HepG2 (cell line): ENCODE measurements around the gene GPR152. TPM values are rescaled to one million over a fixed set of nuclear protein-coding genes. Genes with fewer than 3 reads are reported as not detected.

ENCODE experiments used
- CTCF ChIP-seq: sonication (generic); formaldehyde crosslinking; IDR thresholded peaks from 2 replicates; pipeline ENCODE4 v1.5.0; 2020; ENCODE audit warnings: mild to moderate bottlenecking, missing genetic modification reagents, moderate library complexity
- DNMT1 ChIP-seq: sonication (generic); formaldehyde crosslinking; IDR thresholded peaks from 2 replicates; pipeline ENCODE4 v1.5.1; 2020; ENCODE audit warnings: mild to moderate bottlenecking, missing genetic modification reagents
- FOXO4 ChIP-seq: sonication (generic); formaldehyde crosslinking; conservative IDR thresholded peaks from 2 replicates; pipeline ENCODE4 v1.8.1; 2023; ENCODE audit warnings: missing genetic modification reagents
- KDM2A ChIP-seq: sonication (generic); formaldehyde crosslinking; IDR thresholded peaks from 2 replicates; pipeline ENCODE4 v1.4.0; 2020; ENCODE audit warnings: low read depth, missing genetic modification reagents, borderline replicate concordance
- MXI1 ChIP-seq: IDR thresholded peaks from 3 replicates; pipeline ENCODE4 v1.6.1; 2012; ENCODE audit warnings: low read depth, low read length, inconsistent platforms, borderline replicate concordance
- NKX3-1 ChIP-seq: sonication (generic); formaldehyde crosslinking; IDR thresholded peaks from 2 replicates; pipeline ENCODE4 v1.5.0; 2020; ENCODE audit warnings: missing genetic modification reagents
- POLR2A ChIP-seq, 2 experiments: IDR thresholded peaks; 2 replicates each; pipeline ENCODE4 v1.6.1; 2011; ENCODE audit warnings: low read depth in 2 of 2, low read length in 2 of 2, mild to moderate bottlenecking in 1 of 2, moderate library complexity in 1 of 2; ENCODE audit not compliant: insufficient read depth in 1 of 2
- RERE ChIP-seq: IDR thresholded peaks from 2 replicates; pipeline ENCODE4 v1.6.1; 2016; ENCODE audit warnings: low read depth, missing genetic modification reagents, missing compliant biosample characterization
- STAG1 ChIP-seq: sonication (generic); formaldehyde crosslinking; IDR thresholded peaks from 2 replicates; pipeline ENCODE4 v1.4.0; 2020; ENCODE audit warnings: missing genetic modification reagents
- ZBED4 ChIP-seq: sonication (generic); formaldehyde crosslinking; IDR thresholded peaks from 2 replicates; pipeline ENCODE4 v1.4.0; 2020; ENCODE audit warnings: missing genetic modification reagents, borderline replicate concordance
- ZNF574 ChIP-seq: sonication (generic); formaldehyde crosslinking; IDR thresholded peaks from 2 replicates; pipeline ENCODE4 v1.4.0; 2020; ENCODE audit warnings: missing genetic modification reagents
- polyA plus RNA-seq, 8 experiments: library from polyadenylated mRNA; depleted of rRNA in 3 of 8; stranded (reverse) in 7 of 8; unstranded in 1 of 8; fragments of >200 nt; fragmentation: Illumina TruSeq in 4 of 8; extraction: Trizol in 4 of 8; gene quantifications; 2 replicates each; pipeline versions ENCODE4 v1.2.1 to v1.2.3, GENCODE V29; 2011 to 2016; ENCODE audit warnings: low read depth in 4 of 8, missing spikeins in 1 of 8, mixed read lengths in 1 of 8; ENCODE audit not compliant: insufficient read depth in 1 of 8
- total RNA-seq, 5 experiments: library from RNA; depleted of rRNA; stranded (reverse); fragments of >200 nt; fragmentation: Illumina TruSeq; extraction: Trizol; gene quantifications; 2 replicates each; pipeline ENCODE4 v1.2.3, GENCODE V29; 2016; ENCODE audit warnings: low read depth in 1 of 5

Gene GPR152
- total and polyA plus RNA-seq, 2 of the 13 experiments (the other 11 are each of a cell fraction or from before 2014, with no cell fraction given) = not detected

GRCh38 chr11:67468759-67469507, 16.4 kb upstream of the GPR152 start, which contains the start of gene TMEM134 (continued):
- TF ChIP-seq FOXO4 = 0 out of 2 replicates have a peak, but pooled peaks have one; percentile 39
- peak; percentile 59; the same call in 1 of the 2 replicates for TF ChIP-seq NKX3-1 (CRISPR knock-in tag)
- peak; percentile 87; the same call in 1 of the 3 replicates for TF ChIP-seq MXI1
- peak; percentile 82 for TF ChIP-seq ZNF574 (CRISPR knock-in tag)
- 0 out of 2 replicates have a peak, but pooled peaks have one; percentile 31 for TF ChIP-seq DNMT1
- TF ChIP-seq POLR2A (IDR thresholded peaks at IDR 0.05; ENCODE audit: insufficient read depth in 1 of 2, low read depth in 2 of 2, low read length in 2 of 2) = peak; percentile 73 to 83
- peak; percentile 90 for TF ChIP-seq CTCF (CRISPR knock-in tag)
- TF ChIP-seq ZBED4 = 0 out of 2 replicates have a peak, but pooled peaks have one; percentile 7
- TF ChIP-seq KDM2A (CRISPR knock-in tag) = peak; percentile 94
- peak; percentile 72 for TF ChIP-seq STAG1 (CRISPR knock-in tag)
- no peak for TF ChIP-seq RERE (CRISPR knock-in tag)
